Brain microvascular endothelial cell (primary cell): ENCODE results near the gene CTSC.

Experiments used
- DNase-seq: peaks from one replicate; pipeline ENCODE4 v3.0.0-alpha.2; 2020
- H3K27ac ChIP-seq: fragments of 250-450 bp; sonication (Bioruptor Pico); 2 replicates; pipeline ENCODE4 v1.5.1; 2020; ENCODE audit warnings: mild to moderate bottlenecking, moderate library complexity
- H3K27me3 ChIP-seq: fragments of 250-450 bp; sonication (Bioruptor Pico); replicated peaks from 2 replicates; pipeline ENCODE4 v1.5.1; 2020; ENCODE audit warnings: mild to moderate bottlenecking
- H3K36me3 ChIP-seq: fragments of 250-450 bp; sonication (Bioruptor Pico); replicated peaks from 2 replicates; pipeline ENCODE4 v1.5.1; 2020; ENCODE audit warnings: mild to moderate bottlenecking
- H3K4me3 ChIP-seq: 2 replicates; pipeline ENCODE4 v1.5.1; 2011; ENCODE audit warnings: low read depth, mild to moderate bottlenecking, control low read depth, low read length, moderate library complexity
- in situ Hi-C: cut with HindIII; loops from 2 replicates; pipeline ENCODE4 v1.10.0; 2017; ENCODE audit warnings: low sequenced_read_pairs, low pct_ligation_motif_present
- TF ChIP-seq, protein P1 (sequence below): IDR thresholded peaks from 2 replicates; pipeline ENCODE4 v1.5.1; 2011; ENCODE audit warnings: low read depth, mild to moderate bottlenecking, moderate library complexity, low read length, control low read depth, inconsistent platforms; ENCODE audit errors: missing control alignments

The CTSC gene

DNA sequence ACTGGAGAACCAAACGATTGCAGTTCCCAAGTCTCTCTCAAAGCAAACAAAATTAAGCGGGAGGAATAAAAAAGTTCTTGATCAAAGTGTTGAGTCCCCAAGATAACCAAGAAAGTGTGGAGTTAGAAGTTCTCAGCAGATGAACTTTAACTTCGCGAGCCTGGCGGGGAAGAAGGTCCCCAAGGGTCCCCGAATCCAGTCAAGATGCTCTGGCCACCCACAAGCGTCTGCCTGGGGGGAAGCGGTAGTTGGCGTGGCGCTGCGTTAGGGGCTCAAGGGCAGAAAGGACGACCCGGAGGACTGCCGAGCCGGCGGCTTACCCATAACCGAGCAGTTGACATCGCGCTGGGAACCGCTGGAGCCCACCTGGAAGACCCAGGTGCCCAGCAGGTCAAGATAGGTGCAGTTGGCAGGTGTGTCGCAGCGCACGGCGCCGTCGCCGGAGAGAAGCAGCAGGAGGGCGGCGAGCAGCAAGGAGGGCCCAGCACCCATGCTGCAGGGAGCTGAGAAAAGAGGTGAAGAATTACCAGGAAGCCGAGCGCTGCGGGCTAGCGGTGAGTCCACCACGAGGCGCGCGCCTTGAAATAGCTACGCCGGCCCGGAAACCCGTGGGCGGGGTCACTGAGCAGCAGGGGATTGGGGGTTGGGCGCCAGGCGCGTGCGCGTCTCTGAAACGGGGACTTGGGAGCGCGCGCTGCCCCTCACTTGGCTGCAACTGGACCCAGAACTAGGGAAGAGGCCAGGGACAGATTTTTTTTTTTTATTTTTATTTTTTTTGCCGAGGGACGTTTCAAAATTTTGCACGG is at the start of gene CTSC:
Gene CTSC (minus strand): TSS at position 556 of the 806 bp plus-strand sequence. CDS start 64 bp downstream, at position 492.
- Histone ChIP-seq H3K27ac (peak within 1 kb of the TSS; percentile 66), H3K36me3 (peaks cover 9% of the 10 kb centered on the region), H3K4me3 (peak within 1 kb of the TSS; percentile 97), H3K27me3 (no peaks in the 10 kb centered on the region)
- in situ Hi-C loops: no loop called here
- peak; percentile 92 for DNase-seq
- TF ChIP-seq, protein P1, sequence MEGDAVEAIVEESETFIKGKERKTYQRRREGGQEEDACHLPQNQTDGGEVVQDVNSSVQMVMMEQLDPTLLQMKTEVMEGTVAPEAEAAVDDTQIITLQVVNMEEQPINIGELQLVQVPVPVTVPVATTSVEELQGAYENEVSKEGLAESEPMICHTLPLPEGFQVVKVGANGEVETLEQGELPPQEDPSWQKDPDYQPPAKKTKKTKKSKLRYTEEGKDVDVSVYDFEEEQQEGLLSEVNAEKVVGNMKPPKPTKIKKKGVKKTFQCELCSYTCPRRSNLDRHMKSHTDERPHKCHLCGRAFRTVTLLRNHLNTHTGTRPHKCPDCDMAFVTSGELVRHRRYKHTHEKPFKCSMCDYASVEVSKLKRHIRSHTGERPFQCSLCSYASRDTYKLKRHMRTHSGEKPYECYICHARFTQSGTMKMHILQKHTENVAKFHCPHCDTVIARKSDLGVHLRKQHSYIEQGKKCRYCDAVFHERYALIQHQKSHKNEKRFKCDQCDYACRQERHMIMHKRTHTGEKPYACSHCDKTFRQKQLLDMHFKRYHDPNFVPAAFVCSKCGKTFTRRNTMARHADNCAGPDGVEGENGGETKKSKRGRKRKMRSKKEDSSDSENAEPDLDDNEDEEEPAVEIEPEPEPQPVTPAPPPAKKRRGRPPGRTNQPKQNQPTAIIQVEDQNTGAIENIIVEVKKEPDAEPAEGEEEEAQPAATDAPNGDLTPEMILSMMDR: no peak

DNA sequence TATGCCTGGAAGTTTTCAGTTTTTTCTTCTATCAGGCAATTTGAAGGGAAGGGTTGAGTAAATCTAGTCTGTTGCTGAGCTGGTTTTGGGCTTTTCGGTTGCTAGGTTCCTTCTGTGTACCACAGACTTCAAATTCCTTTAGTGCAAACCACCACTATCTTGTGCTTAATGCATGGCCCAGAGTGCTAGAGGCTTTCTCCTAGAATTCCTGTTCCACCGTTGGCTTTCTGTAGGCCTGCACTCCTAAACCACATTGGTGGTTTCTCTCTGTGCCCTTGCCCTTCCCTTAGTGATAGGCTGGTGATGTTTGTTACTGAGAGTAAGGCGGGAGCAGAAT is 47.1 kb upstream of the CTSC start:
- H3K36me3 ChIP-seq: no peaks in the 10 kb centered on the region
- in situ Hi-C loops: no loop called here
- TF ChIP-seq, protein P1: no peak

DNA sequence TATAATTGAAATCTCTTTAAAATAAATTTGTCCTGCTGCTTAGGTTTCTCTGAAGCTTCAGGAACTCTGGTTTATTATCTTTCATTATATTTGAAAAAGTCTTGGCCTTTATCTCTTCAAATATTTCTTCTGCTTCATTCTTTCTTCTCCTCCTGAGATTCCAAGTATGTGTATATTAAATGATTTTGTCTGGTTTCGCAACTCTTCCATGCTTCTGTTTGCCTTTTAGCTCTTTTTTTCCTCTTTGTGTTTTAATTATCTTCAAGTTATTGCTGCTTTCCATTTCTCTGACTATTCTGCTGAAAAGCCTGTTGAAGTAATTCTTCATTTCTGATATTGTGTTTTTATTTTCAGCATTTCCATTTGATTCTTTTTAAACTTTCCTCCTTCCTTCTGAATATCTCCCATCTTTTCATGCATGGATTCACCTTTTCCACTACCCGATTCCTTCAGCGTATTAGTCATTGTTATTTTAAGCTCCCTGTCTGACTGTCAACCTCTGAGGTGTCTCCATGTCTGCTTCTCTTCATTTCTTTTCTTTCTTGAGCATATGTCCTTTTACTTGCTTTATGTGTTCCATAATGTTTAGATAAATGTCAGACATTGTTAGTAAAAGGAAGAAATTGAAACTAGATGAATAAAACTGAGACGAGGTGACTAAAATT is 46.6 kb upstream of the CTSC start:
- peak overlapping the region; percentile 8 for H3K27ac ChIP-seq
- H3K4me3 ChIP-seq: no peak overlapping the region
- no peaks in the 10 kb centered on the region for H3K36me3 ChIP-seq
- TF ChIP-seq, protein P1: no peak
- peak; percentile 19 for DNase-seq
- H3K27me3 ChIP-seq: no peaks in the 10 kb centered on the region
- in situ Hi-C loops: no loop called here

More for the DNA sequence above, 47.1 kb upstream of the CTSC start:
- DNase-seq: peak; percentile 40
- Histone ChIP-seq H3K27me3 (no peaks in the 10 kb centered on the region), H3K4me3 (no peak overlapping the region), H3K27ac (peak overlapping the region; percentile 8)

DNA sequence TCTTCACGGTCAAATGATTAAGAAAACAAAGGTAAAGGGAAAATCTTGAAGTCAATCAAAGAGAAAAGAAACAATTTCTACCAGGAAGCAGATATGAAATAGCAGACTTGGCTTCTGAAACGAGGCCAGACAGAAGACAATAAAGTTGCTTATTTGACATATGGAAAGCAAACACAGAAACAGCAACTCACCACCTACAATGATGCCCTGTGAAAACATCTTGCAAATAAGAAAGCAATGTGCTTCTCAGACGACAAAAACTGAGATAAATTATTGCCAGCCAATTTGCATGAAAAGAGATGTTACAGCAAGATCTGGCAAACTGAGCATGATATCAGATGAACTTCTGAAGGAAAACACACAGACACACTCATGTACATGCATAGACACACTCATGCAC is 45.9 kb upstream of the CTSC start:
- in situ Hi-C loops: no loop called here
- Histone ChIP-seq H3K27me3 (no peaks in the 10 kb centered on the region), H3K4me3 (no peak overlapping the region), H3K27ac (no peak overlapping the region), H3K36me3 (no peaks in the 10 kb centered on the region)
- no peak for DNase-seq
- TF ChIP-seq, protein P1: no peak

DNA sequence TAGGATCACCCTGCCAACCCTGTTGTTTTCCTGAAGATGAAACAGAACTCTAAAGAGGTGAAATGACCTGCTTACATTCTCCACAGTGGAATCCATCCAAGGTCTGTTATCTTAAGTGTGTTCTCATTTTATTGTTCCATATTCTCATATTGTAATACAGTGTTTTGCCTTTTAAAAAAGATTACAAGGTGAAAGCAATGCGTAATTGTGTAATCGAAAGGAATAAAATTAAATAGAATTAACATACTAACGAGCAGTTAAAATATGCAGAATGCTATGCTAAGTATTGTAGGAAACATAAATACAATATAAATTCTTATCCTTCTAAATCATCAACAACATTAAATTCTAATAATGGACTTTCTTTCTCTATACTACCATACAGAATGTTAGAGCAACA is 41.6 kb upstream of the CTSC start:
- H3K27me3 ChIP-seq: no peaks in the 10 kb centered on the region
- in situ Hi-C loops: no loop called here
- no peaks in the 10 kb centered on the region for H3K36me3 ChIP-seq
- H3K27ac ChIP-seq: no peak overlapping the region
- no peak overlapping the region for H3K4me3 ChIP-seq
- no peak for DNase-seq
- TF ChIP-seq, protein P1: no peak
